Chondrocyte (in vitro differentiated cells): ENCODE measurements around the gene C22orf39. TPM values are rescaled to one million over a fixed set of nuclear protein-coding genes. Genes with fewer than 3 reads are reported as not detected.

Source experiments
- DNase-seq: peaks from one replicate; pipeline ENCODE4 v3.0.0; 2021; ENCODE audit warnings: mixed read lengths, low spot score
- H3K27ac Mint-ChIP-seq: one replicate; pipeline ENCODE4 v1.8.0; 2021; ENCODE audit warnings: mild to moderate bottlenecking, moderate library complexity, mixed read lengths; ENCODE audit not compliant: unreplicated experiment
- H3K27me3 Mint-ChIP-seq: 2 replicates; pipeline ENCODE4 v1.8.0; 2021; ENCODE audit warnings: low read depth, mixed read lengths
- H3K36me3 Mint-ChIP-seq: 2 replicates; pipeline ENCODE4 v1.8.0; 2021; ENCODE audit warnings: low read depth, mixed read lengths
- H3K4me1 Mint-ChIP-seq: 2 replicates; pipeline ENCODE4 v1.8.0; 2021; ENCODE audit warnings: low read depth, mild to moderate bottlenecking, mixed read lengths
- H3K4me3 Mint-ChIP-seq: one replicate; pipeline ENCODE4 v1.8.0; 2021; ENCODE audit warnings: mild to moderate bottlenecking, moderate library complexity, mixed read lengths; ENCODE audit not compliant: unreplicated experiment
- H3K9me3 Mint-ChIP-seq: 2 replicates; pipeline ENCODE4 v1.8.0; 2021; ENCODE audit warnings: low read depth, mixed read lengths
- CTCF ChIP-seq: fragments of 200-600 bp; sonication (generic); IDR thresholded peaks from 2 replicates; pipeline ENCODE4 v1.5.0; 2021; ENCODE audit warnings: antibody characterized with exemption, mild to moderate bottlenecking, moderate library complexity
- total RNA-seq: library from RNA; stranded (reverse); gene quantifications from 3 replicates; pipeline ENCODE4 v1.2.1, GENCODE V29; 2021

The C22orf39 gene
- total RNA-seq, 1 donor from 2014 or later = 18.4 TPM

GRCh38 chr22:19419086-19419463 is 28.4 kb downstream of the C22orf39 start:
- TF ChIP-seq CTCF = no peak
- Mint-ChIP-seq H3K36me3 (peaks cover 1% of the 10 kb centered on the region), H3K4me3 (no peak overlapping the region), H3K27me3 (no peaks in the 10 kb centered on the region), H3K27ac (no peak overlapping the region), H3K4me1 (peaks cover 19% of the 10 kb centered on the region), H3K9me3 (no peaks in the 10 kb centered on the region)
- no peak for DNase-seq

GRCh38 chr22:19412923-19413322 is 34.6 kb downstream of the C22orf39 start:
- no peak overlapping the region for H3K27ac Mint-ChIP-seq
- no peak for TF ChIP-seq CTCF
- H3K4me3 Mint-ChIP-seq = no peak overlapping the region
- no peak for DNase-seq
- no peaks in the 10 kb centered on the region for H3K9me3 Mint-ChIP-seq
- H3K4me1 Mint-ChIP-seq = no peaks in the 10 kb centered on the region
- no peaks in the 10 kb centered on the region for H3K27me3 Mint-ChIP-seq
- peaks cover 3% of the 10 kb centered on the region for H3K36me3 Mint-ChIP-seq

GRCh38 chr22:19412478-19412877 is 35.0 kb downstream of the C22orf39 start:
- TF ChIP-seq CTCF = no peak
- DNase-seq = no peak
- peaks cover 6% of the 10 kb centered on the region for H3K36me3 Mint-ChIP-seq
- no peaks in the 10 kb centered on the region for H3K4me1 Mint-ChIP-seq
- no peaks in the 10 kb centered on the region for H3K9me3 Mint-ChIP-seq
- H3K27me3 Mint-ChIP-seq = no peaks in the 10 kb centered on the region
- H3K27ac Mint-ChIP-seq = no peak overlapping the region
- H3K4me3 Mint-ChIP-seq = no peak overlapping the region

- Mint-ChIP-seq H3K27ac (no peak overlapping the region), H3K27me3 (no peaks in the 10 kb centered on the region), H3K36me3 (peaks cover 11% of the 10 kb centered on the region), H3K4me1 (no peaks in the 10 kb centered on the region), H3K9me3 (no peaks in the 10 kb centered on the region), H3K4me3 (no peak overlapping the region)
- TF ChIP-seq CTCF = no peak
- no peak for DNase-seq
Measured at GRCh38 chr22:19411690-19412045, 35.8 kb downstream of the C22orf39 start.

GRCh38 chr22:19410941-19411689 is 36.4 kb downstream of the C22orf39 start:
- H3K27me3 Mint-ChIP-seq = no peaks in the 10 kb centered on the region
- peaks cover 13% of the 10 kb centered on the region for H3K36me3 Mint-ChIP-seq
- no peaks in the 10 kb centered on the region for H3K4me1 Mint-ChIP-seq
- no peak for TF ChIP-seq CTCF
- H3K9me3 Mint-ChIP-seq = no peaks in the 10 kb centered on the region
- H3K27ac Mint-ChIP-seq = no peak overlapping the region
- no peak for DNase-seq
- no peak overlapping the region for H3K4me3 Mint-ChIP-seq
